Endodermal cell (in vitro differentiated cells): ENCODE results near the gene NTS. TPM values are rescaled to one million over a fixed set of nuclear protein-coding genes. Genes with fewer than 3 reads are reported as not detected.

Experiments used
- DNase-seq: peaks from one replicate; pipeline ENCODE4 v3.0.0-alpha.2; 2017
- H3K27ac ChIP-seq: 2 replicates; pipeline ENCODE4 v1.5.1; 2013; ENCODE audit warnings: mild to moderate bottlenecking, low read depth, low read length, moderate library complexity
- H3K27me3 ChIP-seq: 2 replicates; pipeline ENCODE4 v1.6.1; 2013; ENCODE audit warnings: mild to moderate bottlenecking, low read length, moderate library complexity; ENCODE audit not compliant: insufficient read depth, control insufficient read depth, poor library complexity, severe bottlenecking
- H3K36me3 ChIP-seq: 2 replicates; pipeline ENCODE4 v1.7.0; 2013; ENCODE audit warnings: mild to moderate bottlenecking, low read length, moderate library complexity; ENCODE audit not compliant: control insufficient read depth, insufficient read depth
- H3K4me1 ChIP-seq: one replicate; pipeline ENCODE4 v1.7.0; 2013; ENCODE audit warnings: low read length; ENCODE audit not compliant: control insufficient read depth, insufficient read depth
- H3K4me3 ChIP-seq: 2 replicates; pipeline ENCODE4 v1.5.1; 2013; ENCODE audit warnings: mild to moderate bottlenecking, low read length, moderate library complexity
- H3K9ac ChIP-seq: 2 replicates; pipeline ENCODE4 v1.6.1; 2013; ENCODE audit warnings: mild to moderate bottlenecking, low read length, moderate library complexity; ENCODE audit not compliant: poor library complexity, severe bottlenecking; ENCODE audit errors: extremely low read depth
- H3K9me3 ChIP-seq: 2 replicates; pipeline ENCODE4 v1.6.1; 2013; ENCODE audit warnings: mild to moderate bottlenecking, low read length, moderate library complexity; ENCODE audit not compliant: control insufficient read depth
- H3K27ac Mint-ChIP-seq: 2 replicates; pipeline ENCODE4 v1.8.0; 2020; ENCODE audit warnings: mixed read lengths
- H3K27me3 Mint-ChIP-seq: 2 replicates; pipeline ENCODE4 v1.8.0; 2021; ENCODE audit warnings: mild to moderate bottlenecking, mixed read lengths; ENCODE audit not compliant: insufficient read depth
- H3K36me3 Mint-ChIP-seq: 2 replicates; pipeline ENCODE4 v1.8.0; 2020; ENCODE audit warnings: low read depth, mixed read lengths
- H3K4me1 Mint-ChIP-seq: 2 replicates; pipeline ENCODE4 v1.8.0; 2020; ENCODE audit warnings: mixed read lengths
- H3K4me3 Mint-ChIP-seq: 2 replicates; pipeline ENCODE4 v1.8.0; 2020; ENCODE audit warnings: mild to moderate bottlenecking, moderate library complexity, mixed read lengths
- H3K9me3 Mint-ChIP-seq: 2 replicates; pipeline ENCODE4 v1.8.0; 2020; ENCODE audit warnings: mild to moderate bottlenecking, mixed read lengths
- total RNA-seq, 2 donors: library from RNA; stranded (reverse); fragmentation: NEBNext Ultra II Directional in 1 of 2; extraction: Animal tissue kit (Norgen Biotek cat#: 25700) in 1 of 2; gene quantifications; 2 replicates in 1 of 2; 3 replicates in 1 of 2; pipeline ENCODE4 v1.2.1, GENCODE V29; 2021
- TF ChIP-seq, protein P1 (sequence below): fragments of 200-600 bp; sonication (generic); conservative IDR thresholded peaks from 2 replicates; pipeline ENCODE4 v1.5.0; 2021; ENCODE audit warnings: antibody characterized with exemption, mild to moderate bottlenecking

The NTS gene
- total RNA-seq, 2 donors from 2014 or later = 2.6 to 3.4 TPM

DNA sequence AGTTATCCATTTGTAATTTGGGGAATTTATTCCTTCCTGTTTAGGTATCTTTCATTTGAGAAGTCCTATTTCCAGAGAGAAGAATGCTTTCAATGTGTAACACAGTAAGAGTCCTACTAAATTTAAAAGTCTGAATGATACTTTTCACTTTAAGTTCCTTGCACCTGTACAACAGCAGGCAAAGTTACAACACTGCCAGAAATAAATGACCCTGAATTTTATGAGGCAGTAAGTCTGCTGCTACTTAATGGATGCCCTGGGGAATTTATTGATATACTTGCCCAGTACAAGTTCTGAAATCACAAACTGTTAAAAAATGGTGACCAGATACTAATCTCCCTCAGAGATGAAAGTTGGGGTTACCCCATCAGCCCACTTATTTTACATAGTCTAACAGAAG, 53.1 kb downstream of the NTS start:
- no peaks in the 10 kb centered on the region for H3K36me3 ChIP-seq
- no peaks in the 10 kb centered on the region for H3K4me1 ChIP-seq
- H3K9me3 ChIP-seq = peaks cover 21% of the 10 kb centered on the region
- H3K36me3 Mint-ChIP-seq = peaks cover 8% of the 10 kb centered on the region
- no peaks in the 10 kb centered on the region for H3K4me1 Mint-ChIP-seq
- no peaks in the 10 kb centered on the region for H3K27me3 ChIP-seq
- H3K27me3 Mint-ChIP-seq = no peaks in the 10 kb centered on the region
- no peak overlapping the region for H3K4me3 Mint-ChIP-seq
- H3K4me3 ChIP-seq = no peak overlapping the region
- H3K27ac ChIP-seq = no peak overlapping the region
- TF ChIP-seq, protein P1, sequence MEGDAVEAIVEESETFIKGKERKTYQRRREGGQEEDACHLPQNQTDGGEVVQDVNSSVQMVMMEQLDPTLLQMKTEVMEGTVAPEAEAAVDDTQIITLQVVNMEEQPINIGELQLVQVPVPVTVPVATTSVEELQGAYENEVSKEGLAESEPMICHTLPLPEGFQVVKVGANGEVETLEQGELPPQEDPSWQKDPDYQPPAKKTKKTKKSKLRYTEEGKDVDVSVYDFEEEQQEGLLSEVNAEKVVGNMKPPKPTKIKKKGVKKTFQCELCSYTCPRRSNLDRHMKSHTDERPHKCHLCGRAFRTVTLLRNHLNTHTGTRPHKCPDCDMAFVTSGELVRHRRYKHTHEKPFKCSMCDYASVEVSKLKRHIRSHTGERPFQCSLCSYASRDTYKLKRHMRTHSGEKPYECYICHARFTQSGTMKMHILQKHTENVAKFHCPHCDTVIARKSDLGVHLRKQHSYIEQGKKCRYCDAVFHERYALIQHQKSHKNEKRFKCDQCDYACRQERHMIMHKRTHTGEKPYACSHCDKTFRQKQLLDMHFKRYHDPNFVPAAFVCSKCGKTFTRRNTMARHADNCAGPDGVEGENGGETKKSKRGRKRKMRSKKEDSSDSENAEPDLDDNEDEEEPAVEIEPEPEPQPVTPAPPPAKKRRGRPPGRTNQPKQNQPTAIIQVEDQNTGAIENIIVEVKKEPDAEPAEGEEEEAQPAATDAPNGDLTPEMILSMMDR = no peak
- no peak overlapping the region for H3K9ac ChIP-seq
- no peak for DNase-seq
- peaks cover 19% of the 10 kb centered on the region for H3K9me3 Mint-ChIP-seq
- H3K27ac Mint-ChIP-seq = no peak overlapping the region

Other genes starting within 250 kb of the NTS start
- 1 to 10 TPM in 1 of 2 donors, under 1 TPM in 1; 0.99 to 1.0 TPM for gene RASSF9, start 37.9 kb upstream of the NTS start, total RNA-seq